ENCODE data around the gene ZNF793. TPM values are rescaled to one million over a fixed set of nuclear protein-coding genes. Genes with fewer than 3 reads are reported as not detected.
A peak's percentile ranks its signal among the peaks of the same experiment; 100 is the strongest.

Gene ZNF793
- total and polyA plus RNA-seq, 9 of the 15 experiments (the other 6 are each of a cell fraction or from before 2014, with no cell fraction given), result 0.02 to 0.04 (median 0.03) TPM; not detected in 6

DNA sequence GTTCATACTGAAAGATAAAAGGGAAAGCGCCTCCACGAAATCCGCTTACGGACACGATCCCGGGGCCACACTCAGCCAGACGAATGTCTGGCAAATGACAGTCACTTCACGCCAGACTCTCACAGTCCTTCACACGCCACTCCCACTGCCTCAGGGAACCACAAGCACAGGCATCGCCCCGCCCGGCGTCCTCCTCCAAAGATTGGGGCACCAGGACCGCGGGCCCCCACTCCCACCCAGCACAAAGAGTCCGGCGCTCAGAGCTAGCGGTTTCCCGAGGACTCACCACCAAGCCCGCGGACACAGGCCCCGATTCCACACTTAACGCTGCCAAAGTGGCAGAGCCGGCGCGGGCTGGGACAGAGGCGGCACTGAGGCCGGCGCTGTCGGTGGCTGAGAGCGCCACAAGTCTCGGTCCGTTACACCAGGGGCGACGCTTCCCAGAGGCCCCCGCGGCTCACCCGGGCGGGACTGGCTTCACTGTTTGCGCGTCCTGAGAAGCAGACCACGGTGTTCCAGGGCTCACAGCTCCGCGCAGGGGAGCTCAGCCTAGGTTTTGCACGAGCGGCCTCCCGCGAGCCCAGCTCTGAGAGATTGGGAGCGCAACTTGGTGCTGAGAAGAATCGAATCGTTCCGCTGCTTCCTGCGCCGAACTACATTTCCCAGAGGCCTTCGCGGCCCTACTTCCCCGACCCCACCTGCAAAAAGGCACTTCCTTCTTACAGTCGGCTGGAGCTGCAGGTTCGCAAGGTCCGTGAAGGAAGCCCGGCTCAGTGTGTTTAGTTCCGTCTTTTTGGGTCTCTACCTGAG lies 39.7 kb upstream of the ZNF793 start, which contains the start of gene ZNF569 (continued):
- TF ChIP-seq, protein P1, sequence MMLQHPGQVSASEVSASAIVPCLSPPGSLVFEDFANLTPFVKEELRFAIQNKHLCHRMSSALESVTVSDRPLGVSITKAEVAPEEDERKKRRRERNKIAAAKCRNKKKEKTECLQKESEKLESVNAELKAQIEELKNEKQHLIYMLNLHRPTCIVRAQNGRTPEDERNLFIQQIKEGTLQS (IDR thresholded peaks at IDR 0.05), result no peak
- TF ChIP-seq, protein P1 (CRISPR knock-in tag; conservative IDR thresholded peaks at IDR 0.05), result no peak
- TF ChIP-seq, protein P2, sequence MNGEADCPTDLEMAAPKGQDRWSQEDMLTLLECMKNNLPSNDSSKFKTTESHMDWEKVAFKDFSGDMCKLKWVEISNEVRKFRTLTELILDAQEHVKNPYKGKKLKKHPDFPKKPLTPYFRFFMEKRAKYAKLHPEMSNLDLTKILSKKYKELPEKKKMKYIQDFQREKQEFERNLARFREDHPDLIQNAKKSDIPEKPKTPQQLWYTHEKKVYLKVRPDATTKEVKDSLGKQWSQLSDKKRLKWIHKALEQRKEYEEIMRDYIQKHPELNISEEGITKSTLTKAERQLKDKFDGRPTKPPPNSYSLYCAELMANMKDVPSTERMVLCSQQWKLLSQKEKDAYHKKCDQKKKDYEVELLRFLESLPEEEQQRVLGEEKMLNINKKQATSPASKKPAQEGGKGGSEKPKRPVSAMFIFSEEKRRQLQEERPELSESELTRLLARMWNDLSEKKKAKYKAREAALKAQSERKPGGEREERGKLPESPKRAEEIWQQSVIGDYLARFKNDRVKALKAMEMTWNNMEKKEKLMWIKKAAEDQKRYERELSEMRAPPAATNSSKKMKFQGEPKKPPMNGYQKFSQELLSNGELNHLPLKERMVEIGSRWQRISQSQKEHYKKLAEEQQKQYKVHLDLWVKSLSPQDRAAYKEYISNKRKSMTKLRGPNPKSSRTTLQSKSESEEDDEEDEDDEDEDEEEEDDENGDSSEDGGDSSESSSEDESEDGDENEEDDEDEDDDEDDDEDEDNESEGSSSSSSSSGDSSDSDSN (IDR thresholded peaks at IDR 0.05; ENCODE audit: borderline replicate concordance in 1 of 2, low read depth in 2 of 2, low read length in 2 of 2), result 0 out of 4 replicates have a peak, but pooled peaks of 1 of the 2 experiments have one; percentile 30
- TF ChIP-seq, protein P3, sequence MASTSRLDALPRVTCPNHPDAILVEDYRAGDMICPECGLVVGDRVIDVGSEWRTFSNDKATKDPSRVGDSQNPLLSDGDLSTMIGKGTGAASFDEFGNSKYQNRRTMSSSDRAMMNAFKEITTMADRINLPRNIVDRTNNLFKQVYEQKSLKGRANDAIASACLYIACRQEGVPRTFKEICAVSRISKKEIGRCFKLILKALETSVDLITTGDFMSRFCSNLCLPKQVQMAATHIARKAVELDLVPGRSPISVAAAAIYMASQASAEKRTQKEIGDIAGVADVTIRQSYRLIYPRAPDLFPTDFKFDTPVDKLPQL (IDR thresholded peaks at IDR 0.05; ENCODE audit: extremely low read depth, insufficient read length), result no peak
- TF ChIP-seq, protein P4, sequence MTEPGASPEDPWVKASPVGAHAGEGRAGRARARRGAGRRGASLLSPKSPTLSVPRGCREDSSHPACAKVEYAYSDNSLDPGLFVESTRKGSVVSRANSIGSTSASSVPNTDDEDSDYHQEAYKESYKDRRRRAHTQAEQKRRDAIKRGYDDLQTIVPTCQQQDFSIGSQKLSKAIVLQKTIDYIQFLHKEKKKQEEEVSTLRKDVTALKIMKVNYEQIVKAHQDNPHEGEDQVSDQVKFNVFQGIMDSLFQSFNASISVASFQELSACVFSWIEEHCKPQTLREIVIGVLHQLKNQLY (CRISPR knock-in tag; conservative IDR thresholded peaks at IDR 0.05), result no peak
- TF ChIP-seq, protein P5, sequence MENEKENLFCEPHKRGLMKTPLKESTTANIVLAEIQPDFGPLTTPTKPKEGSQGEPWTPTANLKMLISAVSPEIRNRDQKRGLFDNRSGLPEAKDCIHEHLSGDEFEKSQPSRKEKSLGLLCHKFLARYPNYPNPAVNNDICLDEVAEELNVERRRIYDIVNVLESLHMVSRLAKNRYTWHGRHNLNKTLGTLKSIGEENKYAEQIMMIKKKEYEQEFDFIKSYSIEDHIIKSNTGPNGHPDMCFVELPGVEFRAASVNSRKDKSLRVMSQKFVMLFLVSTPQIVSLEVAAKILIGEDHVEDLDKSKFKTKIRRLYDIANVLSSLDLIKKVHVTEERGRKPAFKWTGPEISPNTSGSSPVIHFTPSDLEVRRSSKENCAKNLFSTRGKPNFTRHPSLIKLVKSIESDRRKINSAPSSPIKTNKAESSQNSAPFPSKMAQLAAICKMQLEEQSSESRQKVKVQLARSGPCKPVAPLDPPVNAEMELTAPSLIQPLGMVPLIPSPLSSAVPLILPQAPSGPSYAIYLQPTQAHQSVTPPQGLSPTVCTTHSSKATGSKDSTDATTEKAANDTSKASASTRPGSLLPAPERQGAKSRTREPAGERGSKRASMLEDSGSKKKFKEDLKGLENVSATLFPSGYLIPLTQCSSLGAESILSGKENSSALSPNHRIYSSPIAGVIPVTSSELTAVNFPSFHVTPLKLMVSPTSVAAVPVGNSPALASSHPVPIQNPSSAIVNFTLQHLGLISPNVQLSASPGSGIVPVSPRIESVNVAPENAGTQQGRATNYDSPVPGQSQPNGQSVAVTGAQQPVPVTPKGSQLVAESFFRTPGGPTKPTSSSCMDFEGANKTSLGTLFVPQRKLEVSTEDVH (IDR thresholded peaks at IDR 0.05; ENCODE audit: low read depth, partially characterized antibody), result no peak
- TF ChIP-seq EP300 (IDR thresholded peaks at IDR 0.05; ENCODE audit: low read length), result no peak
- TF ChIP-seq RBM22 (IDR thresholded peaks at IDR 0.05; ENCODE audit: low read depth, low read length, poor library complexity, severe bottlenecking), result no peak

Measured in K562 (cell line).